ENCODE results near the gene MRPS2.

MRPS2 gene

GRCh38 chr9:135514342-135515082 lies 14.0 kb downstream of the MRPS2 start:
- no peaks in the 10 kb centered on the region for H3K36me3 ChIP-seq (replicated peaks)

GRCh38 chr9:135515083-135515951 lies 14.8 kb downstream of the MRPS2 start:
- H3K36me3 ChIP-seq (replicated peaks), result no peaks in the 10 kb centered on the region
- no peak overlapping the region for H3K27ac ChIP-seq
- in situ Hi-C loops (cut with HindIII; ENCODE audit: low pct_ligation_motif_present, low sequenced_read_pairs), result no loop called here
- no peak for TF ChIP-seq CTCF (IDR thresholded peaks at IDR 0.05; ENCODE audit: low read depth, low read length, missing control alignments)
- H3K27me3 ChIP-seq (replicated peaks), result no peaks in the 10 kb centered on the region
- no peak for DNase-seq
- H3K4me3 ChIP-seq (ENCODE audit: low read depth, low read length), result no peak overlapping the region

More at GRCh38 chr9:135514342-135515082, 14.0 kb downstream of the MRPS2 start:
- in situ Hi-C loops (cut with HindIII; ENCODE audit: low pct_ligation_motif_present, low sequenced_read_pairs), result no loop called here
- no peak overlapping the region for H3K27ac ChIP-seq
- no peak overlapping the region for H3K4me3 ChIP-seq (ENCODE audit: low read depth, low read length)
- DNase-seq, result no peak
- no peaks in the 10 kb centered on the region for H3K27me3 ChIP-seq (replicated peaks)
- no peak for TF ChIP-seq CTCF (IDR thresholded peaks at IDR 0.05; ENCODE audit: low read depth, low read length, missing control alignments)

GRCh38 chr9:135516132-135516860 lies 15.8 kb downstream of the MRPS2 start:
- in situ Hi-C loops (cut with HindIII; ENCODE audit: low pct_ligation_motif_present, low sequenced_read_pairs), result no loop called here
- H3K27ac ChIP-seq, result no peak overlapping the region
- H3K27me3 ChIP-seq (replicated peaks), result no peaks in the 10 kb centered on the region
- H3K36me3 ChIP-seq (replicated peaks), result no peaks in the 10 kb centered on the region
- no peak overlapping the region for H3K4me3 ChIP-seq (ENCODE audit: low read depth, low read length)
- no peak for DNase-seq
- TF ChIP-seq CTCF (IDR thresholded peaks at IDR 0.05; ENCODE audit: low read depth, low read length, missing control alignments), result no peak

- Histone ChIP-seq H3K36me3 (replicated peaks) (no peaks in the 10 kb centered on the region), H3K27ac (no peak overlapping the region), H3K4me3 (ENCODE audit: low read depth, low read length) (no peak overlapping the region), H3K27me3 (replicated peaks) (no peaks in the 10 kb centered on the region)
- DNase-seq, result no peak
- in situ Hi-C loops (cut with HindIII; ENCODE audit: low pct_ligation_motif_present, low sequenced_read_pairs), result no loop called here
- TF ChIP-seq CTCF (IDR thresholded peaks at IDR 0.05; ENCODE audit: low read depth, low read length, missing control alignments), result no peak
Measured at GRCh38 chr9:135517407-135517822, 16.9 kb downstream of the MRPS2 start.

GRCh38 chr9:135519179-135519971 lies 18.9 kb downstream of the MRPS2 start:
- DNase-seq, result no peak
- Histone ChIP-seq H3K27ac (no peak overlapping the region), H3K27me3 (replicated peaks) (no peaks in the 10 kb centered on the region), H3K36me3 (replicated peaks) (no peaks in the 10 kb centered on the region), H3K4me3 (ENCODE audit: low read depth, low read length) (no peak overlapping the region)
- in situ Hi-C loops (cut with HindIII; ENCODE audit: low pct_ligation_motif_present, low sequenced_read_pairs), result no loop called here
- TF ChIP-seq CTCF (IDR thresholded peaks at IDR 0.05; ENCODE audit: low read depth, low read length, missing control alignments), result no peak

Data from brain microvascular endothelial cell (primary cell).